Central memory CD4-positive, alpha-beta T cell (primary cell): Measurements from ENCODE around the gene ZNF839.
"Not testable (repeated sequence)": the region's sequence is repeated elsewhere in the genome, so short reads cannot be mapped to it uniquely, and the experiment has no call there.

Experiments used
- DNase-seq: peaks from one replicate; pipeline ENCODE4 v3.0.0; 2022
- total RNA-seq, 3 experiments: gene quantifications; one replicate each; lab custom pipeline; 2026; lab: John Stamatoyannopoulos, UW

ZNF839 gene
- total RNA-seq: 20.8 to 34.9 (median 22.3) reads per million in 3 experiments

- DNase-seq: peak; percentile 91
Measured at GRCh38 chr14:102319351-102320032, at the start of gene ZNF839. TSS of gene ZNF839 (plus strand) at chr14:102319746. CDS start at chr14:102319766, 20 bp downstream.

GRCh38 chr14:102272392-102272791 is 47.2 kb upstream of the ZNF839 start:
- no peak for DNase-seq

- no peak for DNase-seq
Measured at GRCh38 chr14:102275866-102276265, 43.7 kb upstream of the ZNF839 start.

- no peak for DNase-seq
Measured at GRCh38 chr14:102277874-102278630, 41.5 kb upstream of the ZNF839 start.

- no peak for DNase-seq
Measured at GRCh38 chr14:102278631-102278935, 41.0 kb upstream of the ZNF839 start.

- no peak for DNase-seq
Measured at GRCh38 chr14:102279282-102279681, 40.3 kb upstream of the ZNF839 start.

GRCh38 chr14:102279688-102280348 is 39.7 kb upstream of the ZNF839 start:
- no peak for DNase-seq

GRCh38 chr14:102280376-102280962 is 39.1 kb upstream of the ZNF839 start:
- DNase-seq: no peak

- DNase-seq: no peak
Measured at GRCh38 chr14:102282751-102283465, 36.6 kb upstream of the ZNF839 start.

- DNase-seq: no peak
Measured at GRCh38 chr14:102283631-102284129, 35.9 kb upstream of the ZNF839 start.

GRCh38 chr14:102285106-102285505 is 34.4 kb upstream of the ZNF839 start:
- DNase-seq: no peak

- DNase-seq: no peak
Measured at GRCh38 chr14:102288139-102288538, 31.4 kb upstream of the ZNF839 start.

GRCh38 chr14:102292441-102292840 is 27.1 kb upstream of the ZNF839 start:
- no peak for DNase-seq

- no peak for DNase-seq
Measured at GRCh38 chr14:102293781-102294180, 25.8 kb upstream of the ZNF839 start.

GRCh38 chr14:102295270-102295669 is 24.3 kb upstream of the ZNF839 start:
- no peak for DNase-seq

GRCh38 chr14:102297436-102298170 is 21.9 kb upstream of the ZNF839 start:
- DNase-seq: no peak

GRCh38 chr14:102298303-102299070 is 21.1 kb upstream of the ZNF839 start:
- DNase-seq: not testable (repeated sequence)

- no peak for DNase-seq
Measured at GRCh38 chr14:102303664-102304063, 15.9 kb upstream of the ZNF839 start.

- DNase-seq: peak; percentile 98
Measured at GRCh38 chr14:102304611-102305506, 14.7 kb upstream of the ZNF839 start, which contains the start of gene MOK. TSS of gene MOK (minus strand) at chr14:102305164. CDS start at chr14:102304968, 196 bp downstream.
